Lung microvascular endothelial cell (primary cell): ENCODE data around the gene CD5L. TPM values are rescaled to one million over a fixed set of nuclear protein-coding genes. Genes with fewer than 3 reads are reported as not detected.

Experiments used
- DNase-seq, 2 donors: peaks; one replicate each; pipeline versions ENCODE4 v3.0.0 to v3.0.0-alpha.2; 2010; ENCODE audit warnings: low read depth in 2 of 2
- total RNA-seq: library from RNA; depleted of rRNA; stranded (reverse); fragments of >200 nt; gene quantifications from 2 replicates; pipeline ENCODE4 v1.2.1, GENCODE V29; 2014

The CD5L gene
- total RNA-seq, 1 donor from 2014 or later, result not detected

- DNase-seq, result no peak
Observed at GRCh38 chr1:157813269-157813668, 28.3 kb downstream of the CD5L start.

- no peak for DNase-seq
Observed at GRCh38 chr1:157806431-157807149, 35.0 kb downstream of the CD5L start.

- DNase-seq, result no peak
Observed at GRCh38 chr1:157803851-157804250, 37.8 kb downstream of the CD5L start.

GRCh38 chr1:157799996-157800395, 41.6 kb downstream of the CD5L start:
- DNase-seq, result no peak

- no peak for DNase-seq
Observed at GRCh38 chr1:157798211-157798610, 43.4 kb downstream of the CD5L start.

- DNase-seq, result no peak
Observed at GRCh38 chr1:157785248-157785647, 56.4 kb downstream of the CD5L start.

- no peak for DNase-seq
Observed at GRCh38 chr1:157784801-157785200, 56.8 kb downstream of the CD5L start.

- DNase-seq, result no peak
Observed at GRCh38 chr1:157782931-157783330, 58.7 kb downstream of the CD5L start.

- DNase-seq, result no peak
Observed at GRCh38 chr1:157781048-157781447, 60.6 kb downstream of the CD5L start.

Other genes with a start within 250 kb of the CD5L start
- not detected in 2 replicates for gene FCRL4, start 243.7 kb downstream of the CD5L start, total RNA-seq
- not detected in 2 replicates for gene FCRL3, start 141.0 kb downstream of the CD5L start, total RNA-seq
- not detected in 2 replicates for gene FCRL2, start 64.7 kb downstream of the CD5L start, total RNA-seq
- not detected in 2 replicates for gene FCRL1, start 21.7 kb downstream of the CD5L start, total RNA-seq
- 14.9 and 16.8 TPM in 2 replicates for gene KIRREL1, start 151.8 kb upstream of the CD5L start, total RNA-seq